GM18499 (cell line): ENCODE results near the gene RNF150.

Experiments
- ATAC-seq: cut with Tn5 transposase; IDR thresholded peaks from one replicate; pipeline ENCODE4 v1.9.1; 2021; ENCODE audit warnings: moderate number of reproducible peaks; ENCODE audit not compliant: insufficient read depth, unreplicated experiment

Gene RNF150

DNA sequence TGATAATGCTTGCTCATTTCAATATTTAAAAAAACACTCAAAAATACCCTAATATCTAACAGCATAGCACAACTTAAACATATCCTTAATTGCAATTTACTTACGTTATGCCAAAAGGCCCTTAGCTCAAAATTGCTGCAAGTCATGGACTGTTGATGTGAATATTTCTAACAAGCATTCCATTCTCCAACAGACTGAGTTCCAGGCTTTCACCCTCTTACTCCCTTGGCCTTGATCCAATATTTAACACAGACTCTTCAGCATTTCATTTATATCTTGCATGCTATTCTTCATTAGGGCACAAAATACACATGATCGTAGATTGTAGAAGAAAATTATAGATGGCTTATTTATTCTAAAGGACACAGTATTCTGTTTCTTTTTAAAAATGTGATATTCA lies 96.5 kb downstream of the RNF150 start:
- no peak for ATAC-seq

DNA sequence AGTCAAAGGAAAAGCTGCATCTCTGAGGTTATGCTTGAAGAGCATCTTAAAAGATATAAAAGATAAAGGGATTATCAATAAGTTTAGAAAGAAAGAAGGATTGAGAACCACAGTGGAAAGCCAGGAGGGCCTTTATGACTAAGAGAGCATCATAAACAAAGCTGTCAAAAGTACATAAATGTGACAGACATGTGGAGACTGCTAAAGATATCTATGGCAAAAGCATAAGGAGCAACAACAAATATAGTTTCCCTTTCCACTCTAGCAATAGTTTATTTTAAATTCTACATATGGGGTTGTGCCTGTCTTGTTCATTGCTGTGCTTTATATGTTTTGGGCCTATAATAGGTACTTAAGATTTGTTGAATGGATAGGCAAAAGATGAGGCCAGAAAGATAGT lies 97.3 kb downstream of the RNF150 start:
- ATAC-seq: no peak

DNA sequence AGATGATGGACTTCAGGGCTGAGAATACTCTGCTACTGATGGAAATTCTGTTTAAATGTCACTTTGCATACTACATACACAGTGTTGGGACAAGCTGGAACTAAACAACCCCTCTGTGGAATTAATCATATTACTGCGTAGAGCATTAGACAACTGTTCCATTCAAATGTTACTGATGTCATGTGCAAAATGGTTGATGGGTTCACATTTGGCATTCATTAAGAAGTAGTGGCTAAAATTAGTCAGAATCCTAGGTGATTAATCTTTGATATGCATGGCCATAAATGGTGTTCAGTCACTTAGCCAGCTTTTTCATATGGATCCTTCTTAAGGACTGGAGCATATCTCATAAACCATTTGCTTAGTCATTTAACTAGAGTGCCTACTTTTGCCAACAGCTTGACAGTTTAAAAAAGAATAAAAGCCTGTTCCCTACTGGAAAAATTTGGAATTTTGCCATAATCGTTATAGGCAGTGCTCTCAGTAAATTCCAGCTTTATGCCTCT lies 105.2 kb downstream of the RNF150 start:
- no peak for ATAC-seq

DNA sequence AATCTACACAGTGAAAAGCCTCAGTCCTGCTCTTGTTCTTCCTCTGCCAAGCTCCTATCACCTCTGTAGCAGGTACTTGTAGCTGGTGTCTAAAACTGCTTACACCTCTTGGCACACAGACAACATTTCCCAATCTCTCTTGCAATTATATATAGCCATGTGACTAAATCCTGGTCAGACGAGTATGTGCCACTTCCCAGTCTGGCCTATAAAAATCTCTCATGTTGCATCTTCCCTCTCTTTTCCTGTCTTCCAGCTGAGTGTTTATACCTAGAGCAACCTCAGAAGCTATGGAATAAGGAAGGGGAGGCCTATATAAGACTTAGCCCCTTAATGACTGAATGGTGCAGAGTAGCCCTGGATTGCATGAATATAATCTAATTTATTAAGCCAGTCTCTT lies 105.8 kb downstream of the RNF150 start:
- no peak for ATAC-seq

DNA sequence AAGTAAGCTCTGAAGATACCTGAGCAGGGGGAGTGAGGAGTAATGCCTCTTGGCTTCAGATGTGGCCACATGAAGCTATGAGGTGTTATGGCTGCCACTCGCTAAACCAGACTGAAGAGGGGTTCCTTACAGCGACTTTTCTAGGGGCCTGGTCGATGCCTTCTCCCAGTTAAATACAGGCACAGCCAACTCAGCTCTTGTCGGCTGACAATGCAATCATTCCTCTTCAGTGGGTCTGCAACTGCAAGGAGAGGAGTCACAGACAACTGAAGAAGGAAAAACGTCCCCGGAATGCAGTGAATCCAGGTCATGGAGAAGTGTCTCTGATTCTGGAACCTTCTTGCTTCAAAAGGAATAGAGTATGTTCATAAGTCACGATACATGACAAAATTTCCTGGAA lies 106.4 kb downstream of the RNF150 start:
- no peak for ATAC-seq

DNA sequence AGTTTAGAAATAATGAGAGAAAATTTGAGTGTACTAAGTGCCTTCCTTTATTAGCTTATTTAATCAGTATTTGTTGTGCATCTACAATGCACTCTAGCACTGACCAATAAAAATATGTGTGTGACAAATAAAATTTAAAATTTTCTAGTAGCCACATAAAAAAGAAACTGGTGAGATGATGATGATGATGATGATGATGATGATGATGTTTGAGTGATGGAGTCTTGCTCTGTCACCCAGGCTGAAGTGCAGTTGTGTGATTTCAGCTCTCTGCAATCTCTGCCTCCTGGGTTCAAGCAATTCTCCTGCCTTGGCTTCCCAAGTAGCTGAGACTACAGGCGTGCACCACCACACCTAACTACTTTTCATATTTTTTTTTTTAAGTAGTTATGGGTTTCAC lies 110.2 kb downstream of the RNF150 start:
- no peak for ATAC-seq

DNA sequence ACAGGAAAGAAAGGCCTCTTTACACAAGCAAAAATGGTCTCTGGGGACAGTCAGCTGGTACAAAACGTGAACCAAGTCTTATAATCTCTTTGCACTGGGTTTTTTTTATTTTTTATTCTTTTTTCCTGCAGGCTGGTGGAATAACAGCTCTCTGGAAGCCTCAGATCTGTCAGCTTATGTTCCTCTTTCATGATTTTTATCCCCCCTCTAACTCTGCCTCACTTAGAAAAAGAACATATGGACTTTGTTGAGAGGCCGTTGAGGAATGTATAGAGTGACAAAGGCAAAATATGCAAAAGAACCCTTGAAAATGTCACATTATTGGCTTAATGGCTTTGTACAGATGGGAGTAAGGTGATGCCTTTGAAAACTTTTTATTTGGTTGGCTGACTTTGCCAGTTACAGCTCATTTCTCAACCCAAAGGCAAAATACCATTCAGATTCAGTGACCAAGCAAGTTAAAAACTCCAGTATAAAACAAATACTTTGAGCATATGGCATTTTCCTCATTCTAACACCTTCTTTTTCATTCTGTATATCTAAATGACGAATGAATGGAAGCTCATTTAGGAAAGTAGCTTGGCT lies 111.1 kb downstream of the RNF150 start:
- no peak for ATAC-seq

DNA sequence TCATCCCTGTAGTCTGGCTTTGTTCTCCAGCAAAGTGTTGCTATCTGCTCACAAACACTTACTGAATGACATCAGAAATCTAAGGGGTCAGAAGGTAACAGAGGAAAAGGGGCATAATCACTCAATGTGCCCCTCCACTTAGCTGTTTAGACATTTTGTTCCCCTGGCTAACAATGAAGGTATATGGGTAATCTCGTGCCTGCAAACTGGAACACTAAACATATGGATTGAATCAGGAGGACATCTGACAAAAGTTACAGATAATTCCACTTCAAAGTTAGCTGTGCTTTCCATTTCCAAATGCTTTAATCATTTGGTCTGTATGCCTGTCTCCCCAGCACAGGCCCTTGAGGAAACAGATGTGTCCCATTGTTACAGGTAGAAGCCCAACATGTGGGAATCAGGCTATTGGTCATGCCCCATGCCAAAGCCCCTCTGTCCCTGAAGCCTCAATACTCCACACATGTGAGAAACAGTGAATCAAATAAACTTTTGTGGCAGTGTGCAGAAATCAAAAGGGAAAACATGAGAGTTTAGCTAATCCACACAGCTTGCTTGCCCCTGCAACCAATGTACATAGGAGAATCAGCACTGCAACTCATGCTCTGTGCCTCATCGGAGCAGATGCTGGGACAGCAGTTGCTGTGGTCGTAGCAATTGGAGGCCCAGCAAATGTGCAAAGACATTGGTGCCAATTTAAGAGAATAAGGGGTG lies 111.7 kb downstream of the RNF150 start:
- no peak for ATAC-seq

DNA sequence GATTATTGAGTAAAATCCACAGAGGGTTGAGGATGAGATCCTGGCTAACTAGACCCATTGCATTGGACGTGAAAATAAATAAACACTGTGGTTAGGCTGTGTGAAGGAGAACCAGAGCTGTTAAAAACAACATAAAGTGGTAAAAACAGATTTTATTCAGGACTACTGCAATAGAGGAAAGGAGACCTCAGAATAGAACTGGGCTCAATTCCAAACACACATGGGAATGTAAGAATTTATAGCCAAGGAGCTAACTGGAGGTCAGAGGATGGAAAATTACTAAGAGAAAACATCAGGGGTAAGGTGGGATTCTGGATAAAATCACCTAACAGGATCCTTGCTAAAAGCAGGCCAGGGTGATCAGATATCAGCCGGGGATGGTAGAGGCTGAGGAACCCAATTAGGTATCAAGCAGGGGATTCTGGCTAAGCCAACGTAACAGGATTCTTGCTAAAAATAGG lies 112.4 kb downstream of the RNF150 start:
- no peak for ATAC-seq

DNA sequence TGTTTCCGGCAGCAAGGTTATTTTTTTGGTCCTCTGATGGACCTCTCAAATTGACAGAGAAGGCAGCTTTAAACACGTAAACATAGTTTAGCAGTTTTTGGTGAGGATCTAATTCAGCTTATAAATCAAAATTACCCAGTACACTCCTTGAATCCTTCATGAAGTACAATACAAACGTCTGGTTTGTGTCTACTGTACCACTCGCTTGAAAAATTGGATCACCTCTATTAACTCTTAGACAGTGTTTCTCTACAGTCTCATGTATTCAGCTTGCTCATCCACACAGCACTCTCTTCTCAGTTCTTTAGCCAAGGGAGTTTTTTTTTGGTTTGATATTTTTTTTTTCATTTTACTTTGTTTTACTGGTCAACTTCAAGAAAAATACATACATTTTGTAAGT lies 113.5 kb downstream of the RNF150 start:
- ATAC-seq: no peak

DNA sequence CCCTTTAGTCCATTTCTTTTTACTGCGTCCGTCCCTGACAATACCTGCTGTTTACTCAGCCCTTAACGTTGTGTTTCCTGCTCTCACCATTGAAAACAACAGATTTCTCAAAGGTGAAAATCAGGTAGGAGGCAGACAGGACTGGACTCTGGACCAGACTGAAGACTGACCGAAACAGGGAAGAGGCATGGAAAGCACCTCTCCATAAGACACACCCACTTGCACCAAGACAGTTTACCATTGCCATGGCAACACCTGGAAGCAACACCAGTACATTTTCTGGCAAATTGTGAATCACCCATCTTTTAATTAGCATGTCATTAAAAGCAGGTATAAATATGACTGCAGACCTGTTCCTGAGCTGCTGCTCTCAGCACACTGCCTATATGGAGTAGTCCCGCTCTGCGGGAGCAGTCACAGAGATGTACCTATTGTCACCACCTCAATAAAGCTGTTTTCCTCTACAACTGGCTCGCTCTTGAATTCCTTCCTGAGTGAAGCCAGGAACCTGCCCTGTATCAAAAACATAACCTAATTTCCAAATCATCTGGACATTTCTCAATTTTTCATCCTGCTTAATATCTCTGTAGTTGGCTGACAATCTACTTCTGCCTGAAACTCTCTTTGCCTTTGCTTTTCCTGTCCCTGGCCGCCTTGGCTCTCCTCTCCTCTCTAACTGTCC lies 117.0 kb downstream of the RNF150 start:
- no peak for ATAC-seq

DNA sequence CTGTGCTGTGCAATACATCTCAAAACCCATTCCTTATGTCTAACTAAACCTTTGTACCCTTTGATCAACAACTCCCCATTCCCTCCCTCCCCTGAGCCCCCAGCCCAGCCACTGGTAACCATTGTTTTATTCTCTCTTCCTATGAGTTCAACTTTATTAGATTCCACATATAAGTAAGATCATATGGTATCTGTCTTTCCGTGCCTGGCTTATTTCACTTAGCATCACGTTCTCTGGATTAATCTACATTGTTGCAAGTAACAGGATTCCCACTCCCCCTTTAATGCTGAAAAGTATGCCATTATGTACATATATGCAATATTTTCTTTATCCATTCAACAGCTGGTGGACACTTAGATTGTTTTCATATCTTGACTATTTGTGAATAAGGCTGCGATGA lies 119.4 kb downstream of the RNF150 start:
- ATAC-seq: no peak

DNA sequence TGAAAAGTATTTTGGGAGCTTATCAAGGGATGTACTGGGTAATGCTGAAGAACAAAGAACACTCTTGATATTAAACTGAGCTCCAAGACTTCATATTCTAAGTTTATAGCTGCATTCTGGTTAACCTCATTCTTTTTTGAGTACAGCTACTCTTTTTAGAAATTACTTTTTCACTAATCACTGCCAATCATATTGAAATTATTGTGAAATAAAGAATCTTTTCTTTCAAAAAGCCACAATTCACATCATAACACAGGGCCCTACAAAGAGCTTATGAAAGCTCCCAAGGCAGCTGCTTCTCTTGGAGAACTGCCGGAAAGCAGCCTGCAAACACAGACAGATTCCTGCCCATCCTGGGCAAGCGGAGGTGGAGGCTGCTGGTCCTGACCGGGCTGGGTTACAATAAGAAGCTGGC lies 121.4 kb downstream of the RNF150 start:
- ATAC-seq: no peak

DNA sequence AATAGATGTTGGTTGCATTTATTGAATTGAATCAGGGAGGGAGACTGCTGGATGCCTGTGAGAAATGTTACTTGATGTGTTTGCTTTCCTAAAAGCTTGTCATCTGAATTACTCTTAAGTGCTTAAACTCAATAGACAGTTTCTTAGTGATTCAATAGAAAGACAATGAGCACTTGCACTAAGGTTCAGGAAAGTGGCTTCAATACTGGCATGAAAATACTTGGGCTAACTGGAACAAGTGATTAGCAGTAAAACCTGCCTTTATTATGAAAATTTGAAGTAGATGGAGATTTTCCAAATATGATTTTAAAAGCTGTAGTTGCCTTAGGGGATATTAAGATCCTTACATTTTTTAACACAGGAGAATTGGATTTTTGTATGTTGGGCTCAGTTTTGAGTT lies 123.3 kb downstream of the RNF150 start:
- no peak for ATAC-seq

DNA sequence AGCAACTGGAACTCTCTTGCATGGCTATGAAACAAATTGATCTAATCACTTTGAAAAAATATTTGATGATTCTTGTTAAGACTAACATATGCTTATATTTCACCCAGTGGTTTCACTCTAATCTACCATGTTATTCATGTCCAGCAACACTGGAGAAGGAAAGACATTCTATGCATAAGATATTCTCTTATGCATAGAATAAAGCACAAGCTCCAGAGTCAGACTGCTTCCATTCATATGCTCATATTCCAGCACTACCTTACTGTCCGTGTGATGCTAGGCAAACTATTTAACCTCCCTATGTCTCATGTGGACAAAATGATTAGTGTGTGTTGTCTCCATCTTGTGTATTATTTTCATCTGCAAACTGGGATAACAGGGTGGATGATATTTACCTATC lies 124.1 kb downstream of the RNF150 start:
- ATAC-seq: no peak

DNA sequence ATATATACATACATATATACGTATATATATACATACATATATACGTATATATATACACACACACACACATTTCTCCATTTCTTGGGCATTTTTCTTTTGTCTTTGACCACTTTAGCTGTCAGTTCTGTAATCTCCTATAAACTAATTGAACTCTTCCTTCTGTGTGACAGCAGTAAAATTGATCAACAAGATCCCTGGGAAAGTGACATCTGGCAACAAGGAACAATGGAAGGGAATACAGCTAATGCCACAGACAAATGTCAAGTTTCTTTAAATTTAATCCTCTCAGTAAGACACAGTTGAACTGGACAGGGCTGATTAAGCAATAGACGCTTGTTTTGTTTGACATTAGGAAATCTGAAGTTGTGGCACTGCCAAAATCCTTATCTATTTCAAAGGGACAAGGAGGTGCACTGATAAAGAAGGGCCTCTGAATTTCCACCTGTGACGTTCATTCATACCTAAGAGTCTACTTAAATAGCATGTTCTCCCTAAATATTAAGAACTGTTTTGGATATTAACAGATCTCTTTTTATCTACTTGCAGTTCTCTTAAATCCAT lies 126.9 kb downstream of the RNF150 start:
- ATAC-seq: no peak

DNA sequence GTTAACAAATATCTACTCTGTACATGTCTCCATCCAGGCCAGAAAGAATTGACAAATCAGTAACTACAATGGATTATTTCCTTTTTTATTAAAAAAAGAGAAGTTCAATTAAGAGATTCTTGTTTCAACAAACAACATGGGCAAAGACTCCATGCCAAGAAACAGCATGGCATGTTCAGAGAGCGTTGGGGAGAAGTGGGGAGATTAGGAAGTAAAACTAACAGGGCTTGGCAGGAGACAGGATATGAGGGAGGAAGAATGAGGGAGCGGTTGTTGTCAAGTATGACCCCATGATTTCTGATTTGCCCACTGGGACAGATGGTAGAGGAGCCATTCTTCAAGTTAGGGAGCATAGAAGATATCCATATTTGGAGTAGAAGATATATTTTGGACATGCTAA lies 128.4 kb downstream of the RNF150 start:
- ATAC-seq: no peak

DNA sequence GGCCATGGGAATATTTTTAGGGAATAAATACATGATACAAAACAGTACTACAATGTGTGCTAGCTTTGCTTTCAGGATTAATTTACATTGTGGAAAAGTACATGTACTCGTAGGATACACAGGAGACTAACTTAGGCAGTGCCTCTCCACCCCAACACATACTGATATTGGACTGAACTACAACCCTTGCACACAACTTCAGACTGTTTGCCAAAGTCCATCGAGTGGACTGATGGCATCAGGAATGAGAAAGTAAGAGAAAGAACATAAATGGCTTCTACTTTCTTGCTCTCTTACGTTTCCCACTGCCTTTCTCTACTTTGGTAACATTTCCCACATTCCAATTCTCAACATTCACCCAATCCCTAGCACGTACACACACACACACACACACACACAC lies 130.1 kb downstream of the RNF150 start:
- no peak for ATAC-seq

DNA sequence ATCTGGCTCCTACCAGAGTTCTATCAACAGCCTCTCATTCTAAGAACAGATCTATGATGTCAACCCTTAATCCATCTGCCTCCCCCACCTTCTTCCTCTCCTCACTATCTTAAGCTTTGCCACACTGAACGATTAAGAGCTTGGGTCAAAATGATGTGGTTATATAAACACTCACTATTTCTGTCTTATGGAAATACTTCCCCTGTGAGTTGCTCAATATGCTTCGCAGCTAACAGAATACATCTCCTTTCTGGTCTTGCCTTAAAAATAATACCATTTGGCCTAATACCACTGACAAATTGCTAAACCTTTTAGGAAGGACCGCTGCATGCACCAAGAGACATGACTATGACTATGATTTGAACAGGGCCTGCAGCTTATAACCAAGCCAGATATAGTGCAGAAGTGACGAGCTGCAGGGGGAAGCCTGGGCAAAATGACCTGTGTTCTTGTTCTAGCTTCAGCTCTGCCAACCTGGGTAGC lies 130.9 kb downstream of the RNF150 start:
- ATAC-seq: no peak

DNA sequence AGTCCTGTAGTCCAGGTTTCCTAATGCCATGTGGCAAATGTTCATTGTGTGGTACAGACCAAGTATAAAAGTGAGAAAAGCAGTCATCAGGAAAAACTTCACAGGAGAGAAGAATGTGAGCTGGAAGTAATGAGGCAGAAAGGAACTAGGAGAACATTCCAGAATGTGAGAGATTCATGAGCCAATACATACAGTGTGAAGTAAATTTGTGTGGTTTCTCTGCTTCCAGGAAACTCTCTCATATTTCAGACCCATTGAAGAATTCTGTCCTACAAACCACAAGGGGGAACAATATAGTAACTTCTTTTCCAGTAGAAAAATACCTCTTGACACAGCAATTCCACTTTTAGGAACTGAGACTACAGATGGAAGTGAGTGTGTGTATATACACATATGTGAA lies 136.5 kb downstream of the RNF150 start:
- no peak for ATAC-seq

DNA sequence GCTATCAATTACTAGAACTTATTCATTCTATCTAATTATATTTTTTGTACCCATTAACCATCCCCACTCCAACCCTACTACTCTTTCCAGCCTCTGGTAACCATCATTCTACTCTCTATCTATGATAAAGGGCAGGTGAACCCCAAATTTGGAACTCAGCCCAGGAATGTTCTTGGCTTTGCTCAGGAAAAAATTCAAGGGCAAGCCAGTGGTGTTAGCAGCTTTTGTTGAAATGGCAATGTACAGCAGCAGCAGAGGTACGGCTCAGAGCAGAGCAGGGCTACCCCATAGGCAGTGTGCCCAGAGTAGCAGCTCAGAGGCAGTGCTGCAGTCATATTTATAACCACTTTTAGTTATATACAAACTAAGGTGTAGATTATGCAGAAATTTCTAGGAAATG lies 138.2 kb downstream of the RNF150 start:
- ATAC-seq: no peak
